K562 (cell line): ENCODE data around the gene SPIN1. TPM values are rescaled to one million over a fixed set of nuclear protein-coding genes. Genes with fewer than 3 reads are reported as not detected.

Experiments
- ATAC-seq: fragments of 200-7000 bp; cut with Tn5 transposase; 3 replicates; pipeline ENCODE4 v1.9.1; 2020; ENCODE audit warnings: moderate library complexity
- BruUV-seq: library from RNA; stranded (reverse); fragments of 400-500 nt; replicated peaks from 2 replicates; lab custom pipeline; 2021; lab: Mats Ljungman, UMichigan
- CTCF ChIA-PET: fragments of 300-600 bp; formaldehyde crosslinking; extraction: SDS; loops from one replicate; lab custom pipeline; 2021; ENCODE audit warnings: low intra/inter-chr PET ratio; lab: Yijun Ruan, JAX
- POLR2A ChIA-PET: fragments of 300-600, 350-650 bp; sonication (Branson Sonifier 250); formaldehyde crosslinking; extraction: SDS; loops from one replicate; lab custom pipeline; 2021; ENCODE audit warnings: antibody characterized with exemption, inconsistent platforms; lab: Yijun Ruan, JAX
- DNase-seq, 4 experiments: peaks; one replicate each; pipeline versions ENCODE4 v3.0.0 to v3.0.0-alpha.2; 2011 to 2018; ENCODE audit warnings: low spot score in 3 of 4, mixed read lengths in 3 of 4; ENCODE audit errors: extremely low read depth in 1 of 4
- FAIRE-seq: peaks from 2 replicates; lab custom pipeline; 2011; peaks lifted over from hg19 to GRCh38; lab: Jason Lieb, UNC
- H2AFZ ChIP-seq: 2 replicates; pipeline ENCODE4 v1.6.0; 2011; ENCODE audit warnings: low read depth, low read length, control low read depth, inconsistent platforms
- H3K27ac ChIP-seq: fragments of 200-600 bp; 3 replicates; pipeline ENCODE4 v1.8.0; 2011; ENCODE audit warnings: low read depth, mild to moderate bottlenecking, control low read depth, inconsistent platforms, low read length, moderate library complexity, mixed read lengths; ENCODE audit errors: extremely low read depth
- H3K27me3 ChIP-seq, 2 experiments: fragments of 300-600 bp in 1 of 2; 2 replicates in 1 of 2; 3 replicates in 1 of 2; pipeline versions ENCODE4 v1.6.0 to v1.8.0; 2011; ENCODE audit warnings: inconsistent platforms in 2 of 2, low read length in 2 of 2, mild to moderate bottlenecking in 1 of 2, mixed read lengths in 1 of 2, moderate library complexity in 1 of 2; ENCODE audit not compliant: control insufficient read depth in 2 of 2, insufficient read depth in 2 of 2
- H3K36me3 ChIP-seq: fragments of 300-600 bp; 3 replicates; pipeline ENCODE4 v1.8.0; 2011; ENCODE audit warnings: mild to moderate bottlenecking, low read length, inconsistent platforms; ENCODE audit not compliant: control insufficient read depth, insufficient read depth
- H3K4me1 ChIP-seq, 2 experiments: fragments of 200-600 bp in 1 of 2; replicated peaks in 1 of 2; 2 replicates in 1 of 2; 3 replicates in 1 of 2; pipeline versions ENCODE4 v1.5.1 to v1.8.0; 2011; ENCODE audit warnings: inconsistent platforms in 2 of 2, low read length in 2 of 2, mild to moderate bottlenecking in 1 of 2, mixed read lengths in 1 of 2, moderate library complexity in 1 of 2; ENCODE audit not compliant: control insufficient read depth in 2 of 2, insufficient read depth in 2 of 2
- H3K4me2 ChIP-seq: 2 replicates; pipeline ENCODE4 v1.6.1; 2011; ENCODE audit warnings: low read length, control low read depth, inconsistent platforms, mixed read lengths; ENCODE audit not compliant: insufficient read depth
- H3K4me3 ChIP-seq: fragments of 200-600 bp; sonication (generic), shearing (Covaris generic); 2 replicates; pipeline ENCODE4 v1.5.1; 2016; ENCODE audit warnings: control low read depth, inconsistent platforms
- H3K79me2 ChIP-seq: fragments of 200-600 bp; 3 replicates; pipeline ENCODE4 v1.8.0; 2011; ENCODE audit warnings: low read length, inconsistent platforms; ENCODE audit not compliant: control insufficient read depth, insufficient read depth
- H3K9ac ChIP-seq, 2 experiments: 2 replicates each; pipeline versions ENCODE4 v1.6.0 to v1.6.1; 2011; ENCODE audit warnings: low read depth in 2 of 2, low read length in 2 of 2, control low read depth in 1 of 2, inconsistent platforms in 1 of 2, mild to moderate bottlenecking in 1 of 2, mixed read lengths in 1 of 2; ENCODE audit not compliant: insufficient read depth in 1 of 2
- H3K9me1 ChIP-seq: one replicate; pipeline ENCODE4 v1.6.0; 2011; ENCODE audit warnings: inconsistent platforms, mild to moderate bottlenecking, low read length, moderate library complexity; ENCODE audit not compliant: control insufficient read depth, insufficient read depth
- H3K9me3 ChIP-seq: replicated peaks from 2 replicates; pipeline ENCODE4 v1.5.1; 2011; ENCODE audit warnings: low read depth, low read length, inconsistent platforms; ENCODE audit not compliant: control insufficient read depth, insufficient read depth
- H4K20me1 ChIP-seq: replicated peaks from 2 replicates; pipeline ENCODE4 v1.6.1; 2011; ENCODE audit warnings: low read length, inconsistent platforms, mixed read lengths; ENCODE audit not compliant: control insufficient read depth, insufficient read depth
- FOXJ2 ChIP-seq: fragments of 200-800 bp; sonication (Bioruptor generic); IDR thresholded peaks from 2 replicates; pipeline ENCODE4 v1.6.1; 2016; ENCODE audit warnings: missing genetic modification characterization, missing compliant biosample characterization
- IFI16 ChIP-seq: fragments of 250-450 bp; sonication (Bioruptor Pico); IDR thresholded peaks from 2 replicates; pipeline ENCODE4 v2.1.2; 2022; ENCODE audit warnings: mild to moderate bottlenecking, inconsistent platforms
- PRPF4 ChIP-seq: fragments of 200-400 bp; formaldehyde crosslinking; IDR thresholded peaks from one replicate; pipeline ENCODE4 v1.6.1; 2017; ENCODE audit warnings: low read length, low read depth, mild to moderate bottlenecking; ENCODE audit not compliant: insufficient read depth, poor library complexity, severe bottlenecking
- RBM14 ChIP-seq: fragments of 200-400 bp; formaldehyde crosslinking; IDR thresholded peaks from 2 replicates; pipeline ENCODE4 v1.6.1; 2018; ENCODE audit warnings: low read depth, mild to moderate bottlenecking, low read length, moderate library complexity, borderline replicate concordance; ENCODE audit not compliant: insufficient read depth
- REST ChIP-seq, 2 experiments: fragments of 450-650 bp; formaldehyde crosslinking in 1 of 2; IDR thresholded peaks; 2 replicates each; pipeline versions ENCODE4 v1.4.0 to v1.6.1; 2014 to 2020; ENCODE audit warnings: mild to moderate bottlenecking in 2 of 2, borderline replicate concordance in 1 of 2, low read depth in 1 of 2
- TEAD4 ChIP-seq, 2 experiments: sonication (generic) in 1 of 2; formaldehyde crosslinking in 1 of 2; IDR thresholded peaks; 2 replicates each; pipeline versions ENCODE4 v1.6.1 to v1.8.0; 2012 to 2022; ENCODE audit warnings: borderline replicate concordance in 1 of 2, inconsistent platforms in 1 of 2, low read length in 1 of 2, mild to moderate bottlenecking in 1 of 2, missing genetic modification reagents in 1 of 2
- TGIF2 ChIP-seq: sonication (generic); formaldehyde crosslinking; IDR thresholded peaks from 2 replicates; pipeline ENCODE4 v1.8.1; 2022; ENCODE audit warnings: mild to moderate bottlenecking, missing genetic modification reagents, moderate library complexity
- U2AF2 ChIP-seq: fragments of 200-400 bp; formaldehyde crosslinking; optimal IDR thresholded peaks from 2 replicates; pipeline ENCODE3; 2017; ENCODE audit warnings: low read depth, mild to moderate bottlenecking, low read length
- ZC3H11A ChIP-seq: IDR thresholded peaks from 2 replicates; pipeline ENCODE4 v1.6.1; 2012; ENCODE audit warnings: low read depth, low read length, improper control_type of control experiment
- ZNF165 ChIP-seq: fragments of 250-450 bp; sonication (Bioruptor Pico); IDR thresholded peaks from 2 replicates; pipeline ENCODE4 v1.4.0; 2020; ENCODE audit warnings: borderline replicate concordance
- ZNF277 ChIP-seq: fragments of 250-450 bp; sonication (Bioruptor Pico); IDR thresholded peaks from 2 replicates; pipeline ENCODE4 v1.8.0; 2022; ENCODE audit warnings: inconsistent platforms, mild to moderate bottlenecking, moderate library complexity, borderline replicate concordance
- ZZZ3 ChIP-seq: fragments of 450-650 bp; IDR thresholded peaks from 2 replicates; pipeline ENCODE4 v1.6.1; 2016; ENCODE audit warnings: antibody characterized with exemption, mild to moderate bottlenecking, moderate library complexity
- WGBS: fragments of 100-300 bp; shearing (Covaris generic); methylation state at CpG from one replicate; pipeline ENCODE4 v1.1.6; 2016; ENCODE audit warnings: low coverage, mixed read lengths; ENCODE audit not compliant: insufficient coverage; ENCODE audit errors: missing lambda C conversion rate; 5-methylcytosine and 5-hydroxymethylcytosine counted together
- in situ Hi-C: fragments of 300-500 bp; cut with MboI; formaldehyde crosslinking; loops from 4 replicates; pipeline ENCODE4 v1.15.0; 2018; ENCODE audit warnings: inconsistent platforms, mixed read lengths
- intact Hi-C: fragments of 100-400 bp; cut with micrococcal nuclease; formaldehyde crosslinking; loops from 2 replicates; pipeline ENCODE4 v1.14.2; 2022
- polyA plus RNA-seq, 8 experiments: library from polyadenylated mRNA; depleted of rRNA in 4 of 8; stranded (reverse) in 5 of 8; unstranded in 3 of 8; fragments of >200 nt; fragmentation: Nextera tagmentation in 2 of 8; fragmentation: Illumina TruSeq in 1 of 8; extraction: Ambion mirVana in 2 of 8; extraction: Trizol in 1 of 8; gene quantifications; 2 replicates each; pipeline versions ENCODE4 v1.2.1 to v1.2.3, GENCODE V29; 2011 to 2014; ENCODE audit warnings: inconsistent platforms in 1 of 8, missing spikeins in 1 of 8
- total RNA-seq, 7 experiments: library from RNA; depleted of rRNA in 6 of 7; stranded (reverse); fragments of >200 nt in 6 of 7; fragmentation: Illumina TruSeq in 2 of 7; extraction: Trizol in 2 of 7; gene quantifications; 2 replicates each; pipeline versions ENCODE4 v1.2.1 to v1.2.3, GENCODE V29; 2011 to 2021; ENCODE audit warnings: low replicate concordance in 1 of 7

The SPIN1 gene
- total and polyA plus RNA-seq, 9 of the 15 experiments (the other 6 are each of a cell fraction or from before 2014, with no cell fraction given): 7.4 to 25.7 (median 15.6) TPM

- in situ Hi-C loops (no loop called here), intact Hi-C loops (no loop called here)
- WGBS: 96% methylated on average over 3 of the region's 3 CpGs
- Histone ChIP-seq H3K36me3 (no peaks in the 10 kb centered on the region), H3K4me3 (no peak overlapping the region), H3K79me2 (peaks cover 51% of the 10 kb centered on the region), H3K27ac (no peak overlapping the region), H4K20me1 (no peaks in the 10 kb centered on the region), H3K9me3 (no peaks in the 10 kb centered on the region), H3K4me1 (no peaks in the 10 kb centered on the region; a peak in 2 of 5 replicates), H3K4me2 (no peak overlapping the region), H3K9me1 (no peaks in the 10 kb centered on the region), H3K9ac (no peak overlapping the region), H2AFZ (no peak overlapping the region), H3K27me3 (no peaks in the 10 kb centered on the region)
- TSS peak; percentile 21 for BruUV-seq
- TF ChIP-seq ZC3H11A (no peak), ZNF277 (CRISPR knock-in tag) (no peak), TEAD4 (IDR thresholded peaks at IDR 0.05; ENCODE audit: low read length) (no peak), TEAD4 (CRISPR knock-in tag; IDR thresholded peaks at IDR 0.05; ENCODE audit: borderline replicate concordance) (no peak), PRPF4 (no peak), FOXJ2 (no peak), TGIF2 (CRISPR knock-in tag) (no peak), REST (IDR thresholded peaks at IDR 0.05; ENCODE audit: borderline replicate concordance) (no peak), REST (CRISPR knock-in tag; IDR thresholded peaks at IDR 0.05; ENCODE audit: low read depth) (no peak), ZZZ3 (no peak), RBM14 (no peak), U2AF2 (no peak), ZNF165 (CRISPR knock-in tag) (no peak), IFI16 (CRISPR knock-in tag) (no peak)
- ATAC-seq (no peak), FAIRE-seq (no peak), DNase-seq (no peak)
- CTCF ChIA-PET: no interaction called here
- POLR2A ChIA-PET: no interaction called here
Measured at GRCh38 chr9:88399966-88400365, 11.7 kb downstream of the SPIN1 start.
